ENCODE data around the gene SZT2.

DNA sequence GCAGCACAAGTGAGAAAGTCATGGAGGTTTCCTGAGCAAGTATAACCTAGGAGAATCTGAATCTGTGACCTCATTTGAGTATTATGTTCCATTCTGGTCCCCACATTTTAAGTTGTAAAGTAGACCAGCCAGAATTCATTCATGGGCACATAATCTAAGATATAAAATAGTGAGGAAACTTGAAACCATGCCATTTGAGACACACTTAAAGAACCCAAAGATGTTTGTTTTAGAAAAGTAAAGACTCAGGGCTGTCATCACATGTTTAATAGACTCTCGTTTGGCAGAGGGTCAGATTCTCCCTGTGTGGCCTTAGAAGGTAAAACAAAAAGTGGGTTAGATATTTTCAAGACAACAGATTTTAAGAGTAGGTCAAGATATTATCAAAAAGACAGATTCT, 6.4 kb downstream of the SZT2 start:
- TF ChIP-seq ZFP3 (CRISPR knock-in tag; IDR thresholded peaks at IDR 0.05) (no peak), PPARA (CRISPR knock-in tag; IDR thresholded peaks at IDR 0.05; ENCODE audit: borderline replicate concordance) (no peak), POU6F1 (CRISPR knock-in tag; IDR thresholded peaks at IDR 0.05; ENCODE audit: borderline replicate concordance, low read depth) (no peak), BACH2 (CRISPR knock-in tag; IDR thresholded peaks at IDR 0.05; ENCODE audit: borderline replicate concordance) (no peak), PATZ1 (CRISPR knock-in tag; IDR thresholded peaks at IDR 0.05; ENCODE audit: borderline replicate concordance) (no peak), ZFP30 (CRISPR knock-in tag; IDR thresholded peaks at IDR 0.05) (no peak), GLIS3 (CRISPR knock-in tag; IDR thresholded peaks at IDR 0.05) (no peak)
